ENCODE measurements around the gene PHLDA3. TPM values are rescaled to one million over a fixed set of nuclear protein-coding genes. Genes with fewer than 3 reads are reported as not detected.

Gene PHLDA3
- total RNA-seq: 1 to 10 TPM in 2 of 3 donors, under 1 TPM in 1; 0.63 to 1.7 (median 1.1) TPM
- 0.34 TPM for total RNA-seq (2013)

GRCh38 chr1:201468844-201469644, at the start of gene PHLDA3:
Gene PHLDA3 (minus strand): TSS chr1:201469188. CDS start chr1:201468786, 402 bp downstream.
- Mint-ChIP-seq H3K4me1 (peaks cover 0 to 5% of the 10 kb centered on the region in 2 donors), H3K36me3 (no peaks in the 10 kb centered on the region), H3K4me3 (peak within 1 kb of the TSS; percentile 35), H3K27me3 (ENCODE audit: low read depth in 2 of 2) (peaks cover 33 to 43% of the 10 kb centered on the region in 2 donors), H3K27ac (no peak within 1 kb of the TSS), H3K9me3 (no peaks in the 10 kb centered on the region)
- no peaks in the 10 kb centered on the region for H3K9me3 ChIP-seq (ENCODE audit: control insufficient read depth, insufficient read depth, low read length)
- DNase-seq: peak in 1 of 2 donors; percentile 23
- peaks cover 7% of the 10 kb centered on the region for H3K27me3 ChIP-seq (ENCODE audit: control insufficient read depth, insufficient read depth, low read length)
- no peak within 1 kb of the TSS for H3K4me3 ChIP-seq (ENCODE audit: low read length)
- no peak for TF ChIP-seq CTCF (IDR thresholded peaks at IDR 0.05)
- no peaks in the 10 kb centered on the region for H3K36me3 ChIP-seq (ENCODE audit: control insufficient read depth, insufficient read depth, low read length)
- WGBS (ENCODE audit: insufficient coverage): under 1% methylated on average over 76 of the region's 76 CpGs
- peaks cover 7% of the 10 kb centered on the region for H3K4me1 ChIP-seq (ENCODE audit: control insufficient read depth, insufficient read depth, low read length)
- ATAC-seq: peak; percentile 45 to 83 (median 66)
- intact Hi-C loops (cut with micrococcal nuclease): no loop called here
- H3K27ac ChIP-seq (ENCODE audit: low read length): no peak within 1 kb of the TSS

- WGBS (ENCODE audit: insufficient coverage): 94% methylated on average over 5 of the region's 5 CpGs
- intact Hi-C loops (cut with micrococcal nuclease): no loop called here
Measured at GRCh38 chr1:201518071-201518470, 49.1 kb upstream of the PHLDA3 start.

GRCh38 chr1:201517631-201518030, 48.6 kb upstream of the PHLDA3 start:
- no peak for ATAC-seq
- Mint-ChIP-seq H3K4me3 (no peak overlapping the region), H3K27me3 (ENCODE audit: low read depth in 2 of 2) (no peaks in the 10 kb centered on the region), H3K9me3 (no peaks in the 10 kb centered on the region), H3K4me1 (no peaks in the 10 kb centered on the region), H3K36me3 (no peaks in the 10 kb centered on the region), H3K27ac (no peak overlapping the region)
- Histone ChIP-seq H3K36me3 (ENCODE audit: control insufficient read depth, insufficient read depth, low read length) (no peaks in the 10 kb centered on the region), H3K4me3 (ENCODE audit: low read length) (no peak overlapping the region), H3K27me3 (ENCODE audit: control insufficient read depth, insufficient read depth, low read length) (no peaks in the 10 kb centered on the region), H3K27ac (ENCODE audit: low read length) (no peak overlapping the region), H3K9me3 (ENCODE audit: control insufficient read depth, insufficient read depth, low read length) (no peaks in the 10 kb centered on the region), H3K4me1 (ENCODE audit: control insufficient read depth, insufficient read depth, low read length) (no peaks in the 10 kb centered on the region)
- 92% methylated on average over 7 of the region's 7 CpGs for WGBS (ENCODE audit: insufficient coverage)
- TF ChIP-seq CTCF (IDR thresholded peaks at IDR 0.05): no peak
- intact Hi-C loops (cut with micrococcal nuclease): no loop called here
- DNase-seq: no peak

More at GRCh38 chr1:201518071-201518470, 49.1 kb upstream of the PHLDA3 start:
- H3K27ac ChIP-seq (ENCODE audit: low read length): no peak overlapping the region
- no peaks in the 10 kb centered on the region for H3K27me3 Mint-ChIP-seq (ENCODE audit: low read depth in 2 of 2)
- ATAC-seq (no peak), DNase-seq (no peak)
- no peak overlapping the region for H3K4me3 ChIP-seq (ENCODE audit: low read length)
- peaks cover 0 to under 1% of the 10 kb centered on the region in 2 donors for H3K9me3 Mint-ChIP-seq
- H3K4me1 Mint-ChIP-seq: no peaks in the 10 kb centered on the region
- no peaks in the 10 kb centered on the region for H3K27me3 ChIP-seq (ENCODE audit: control insufficient read depth, insufficient read depth, low read length)
- H3K9me3 ChIP-seq (ENCODE audit: control insufficient read depth, insufficient read depth, low read length): no peaks in the 10 kb centered on the region
- no peak for TF ChIP-seq CTCF (IDR thresholded peaks at IDR 0.05)
- no peak overlapping the region for H3K4me3 Mint-ChIP-seq
- no peak overlapping the region for H3K27ac Mint-ChIP-seq
- H3K4me1 ChIP-seq (ENCODE audit: control insufficient read depth, insufficient read depth, low read length): no peaks in the 10 kb centered on the region
- no peaks in the 10 kb centered on the region for H3K36me3 ChIP-seq (ENCODE audit: control insufficient read depth, insufficient read depth, low read length)
- H3K36me3 Mint-ChIP-seq: no peaks in the 10 kb centered on the region
